HL-60 (cell line): ENCODE measurements around the gene HID1.
"Not testable (repeated sequence)": the region's sequence is repeated elsewhere in the genome, so short reads cannot be mapped to it uniquely, and the experiment has no call there.

Experiments
- DNase-seq, 2 experiments: peaks; one replicate each; pipeline ENCODE4 v3.0.0-alpha.2; 2010 to 2020; ENCODE audit warnings: low read depth in 1 of 2, low spot score in 1 of 2
- H3K27ac ChIP-seq: fragments of 250-450 bp; sonication (Bioruptor Pico); replicated peaks from 2 replicates; pipeline ENCODE4 v1.5.1; 2020; ENCODE audit warnings: mild to moderate bottlenecking, moderate library complexity
- H3K27me3 ChIP-seq: fragments of 250-450 bp; sonication (Bioruptor Pico); 2 replicates; pipeline ENCODE4 v1.5.1; 2021; ENCODE audit warnings: mild to moderate bottlenecking, moderate library complexity; ENCODE audit not compliant: insufficient read depth, poor library complexity, severe bottlenecking
- H3K4me3 ChIP-seq: replicated peaks from 2 replicates; pipeline ENCODE4 v1.5.1; 2011; ENCODE audit warnings: mild to moderate bottlenecking, control low read depth, low read length; ENCODE audit not compliant: insufficient read depth
- GABPA ChIP-seq: IDR thresholded peaks from 2 replicates; pipeline ENCODE4 v1.6.1; 2012; ENCODE audit warnings: low read depth
- POLR2AphosphoS5 ChIP-seq: IDR thresholded peaks from 2 replicates; pipeline ENCODE4 v1.6.1; 2012; ENCODE audit warnings: low read depth
- SPI1 ChIP-seq: IDR thresholded peaks from 2 replicates; pipeline ENCODE4 v1.6.1; 2012; ENCODE audit warnings: low read depth, mild to moderate bottlenecking, borderline replicate concordance
- TF ChIP-seq, protein P1 (sequence below): IDR thresholded peaks from one replicate; pipeline ENCODE4 v1.5.1; 2011; ENCODE audit warnings: low read length, control low read depth, inconsistent platforms; ENCODE audit not compliant: insufficient read depth
- TF ChIP-seq, protein P2 (sequence below): IDR thresholded peaks from 2 replicates; pipeline ENCODE4 v1.6.1; 2012; ENCODE audit warnings: low read depth; ENCODE audit not compliant: insufficient replicate concordance

Gene HID1

DNA sequence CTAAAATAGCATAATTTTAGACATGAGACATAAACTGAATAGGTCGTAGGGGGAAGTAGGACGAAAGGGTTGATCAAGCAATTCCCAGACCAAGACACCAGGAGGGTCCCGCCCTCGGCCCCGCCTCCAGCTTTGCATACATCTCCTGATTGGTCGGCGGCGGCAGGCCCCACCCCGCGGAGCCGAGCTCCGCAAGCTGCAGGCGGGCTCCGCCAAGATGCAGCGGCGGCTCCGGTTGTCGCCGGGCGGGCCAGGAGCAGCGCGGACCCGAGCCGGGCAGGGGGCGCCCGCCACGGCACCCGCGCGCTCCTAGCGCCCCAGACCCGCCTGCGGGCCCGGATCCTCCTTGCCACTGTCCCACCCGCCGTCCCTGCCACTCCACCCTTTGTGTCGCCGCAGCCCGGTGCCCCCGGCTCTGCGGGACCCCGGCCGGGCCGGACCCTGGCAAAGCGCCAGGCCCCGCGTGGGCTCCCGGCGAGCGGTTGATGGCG, 14.9 kb upstream of the HID1 start, which contains the start of gene CDR2L:
TSS of gene CDR2L (plus strand) at position 215 of the 491 bp plus-strand sequence. CDS start 412 bp downstream, outside the sequence.
- H3K4me3 ChIP-seq, result peak within 1 kb of the TSS; percentile 66
- peak; percentile 90 to 96 for DNase-seq
- TF ChIP-seq, protein P1, sequence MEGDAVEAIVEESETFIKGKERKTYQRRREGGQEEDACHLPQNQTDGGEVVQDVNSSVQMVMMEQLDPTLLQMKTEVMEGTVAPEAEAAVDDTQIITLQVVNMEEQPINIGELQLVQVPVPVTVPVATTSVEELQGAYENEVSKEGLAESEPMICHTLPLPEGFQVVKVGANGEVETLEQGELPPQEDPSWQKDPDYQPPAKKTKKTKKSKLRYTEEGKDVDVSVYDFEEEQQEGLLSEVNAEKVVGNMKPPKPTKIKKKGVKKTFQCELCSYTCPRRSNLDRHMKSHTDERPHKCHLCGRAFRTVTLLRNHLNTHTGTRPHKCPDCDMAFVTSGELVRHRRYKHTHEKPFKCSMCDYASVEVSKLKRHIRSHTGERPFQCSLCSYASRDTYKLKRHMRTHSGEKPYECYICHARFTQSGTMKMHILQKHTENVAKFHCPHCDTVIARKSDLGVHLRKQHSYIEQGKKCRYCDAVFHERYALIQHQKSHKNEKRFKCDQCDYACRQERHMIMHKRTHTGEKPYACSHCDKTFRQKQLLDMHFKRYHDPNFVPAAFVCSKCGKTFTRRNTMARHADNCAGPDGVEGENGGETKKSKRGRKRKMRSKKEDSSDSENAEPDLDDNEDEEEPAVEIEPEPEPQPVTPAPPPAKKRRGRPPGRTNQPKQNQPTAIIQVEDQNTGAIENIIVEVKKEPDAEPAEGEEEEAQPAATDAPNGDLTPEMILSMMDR, result no peak
- TF ChIP-seq, protein P2, sequence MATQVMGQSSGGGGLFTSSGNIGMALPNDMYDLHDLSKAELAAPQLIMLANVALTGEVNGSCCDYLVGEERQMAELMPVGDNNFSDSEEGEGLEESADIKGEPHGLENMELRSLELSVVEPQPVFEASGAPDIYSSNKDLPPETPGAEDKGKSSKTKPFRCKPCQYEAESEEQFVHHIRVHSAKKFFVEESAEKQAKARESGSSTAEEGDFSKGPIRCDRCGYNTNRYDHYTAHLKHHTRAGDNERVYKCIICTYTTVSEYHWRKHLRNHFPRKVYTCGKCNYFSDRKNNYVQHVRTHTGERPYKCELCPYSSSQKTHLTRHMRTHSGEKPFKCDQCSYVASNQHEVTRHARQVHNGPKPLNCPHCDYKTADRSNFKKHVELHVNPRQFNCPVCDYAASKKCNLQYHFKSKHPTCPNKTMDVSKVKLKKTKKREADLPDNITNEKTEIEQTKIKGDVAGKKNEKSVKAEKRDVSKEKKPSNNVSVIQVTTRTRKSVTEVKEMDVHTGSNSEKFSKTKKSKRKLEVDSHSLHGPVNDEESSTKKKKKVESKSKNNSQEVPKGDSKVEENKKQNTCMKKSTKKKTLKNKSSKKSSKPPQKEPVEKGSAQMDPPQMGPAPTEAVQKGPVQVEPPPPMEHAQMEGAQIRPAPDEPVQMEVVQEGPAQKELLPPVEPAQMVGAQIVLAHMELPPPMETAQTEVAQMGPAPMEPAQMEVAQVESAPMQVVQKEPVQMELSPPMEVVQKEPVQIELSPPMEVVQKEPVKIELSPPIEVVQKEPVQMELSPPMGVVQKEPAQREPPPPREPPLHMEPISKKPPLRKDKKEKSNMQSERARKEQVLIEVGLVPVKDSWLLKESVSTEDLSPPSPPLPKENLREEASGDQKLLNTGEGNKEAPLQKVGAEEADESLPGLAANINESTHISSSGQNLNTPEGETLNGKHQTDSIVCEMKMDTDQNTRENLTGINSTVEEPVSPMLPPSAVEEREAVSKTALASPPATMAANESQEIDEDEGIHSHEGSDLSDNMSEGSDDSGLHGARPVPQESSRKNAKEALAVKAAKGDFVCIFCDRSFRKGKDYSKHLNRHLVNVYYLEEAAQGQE, result no peak
- TF ChIP-seq GABPA (no peak), POLR2AphosphoS5 (no peak), SPI1 (no peak)
- H3K27ac ChIP-seq, result peak within 1 kb of the TSS; percentile 74
- no peaks in the 10 kb centered on the region for H3K27me3 ChIP-seq

DNA sequence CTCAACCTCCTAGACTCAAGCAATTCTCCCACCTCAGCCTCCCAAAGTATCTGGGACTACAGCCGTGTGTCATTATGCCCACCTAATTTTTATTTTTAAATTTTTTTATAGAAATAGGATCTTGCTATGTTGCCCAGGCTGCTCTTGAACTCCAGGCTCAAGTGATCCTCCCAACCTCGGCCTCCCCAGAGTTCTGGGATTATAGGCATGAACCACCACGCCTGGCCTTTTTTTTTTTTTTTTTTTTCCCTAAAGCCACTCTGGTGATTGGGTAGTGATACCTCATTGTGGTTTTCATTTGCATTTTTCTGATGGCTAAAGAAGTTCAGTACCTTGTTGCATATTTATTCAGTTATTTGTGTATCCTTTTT, 13.6 kb upstream of the HID1 start:
- no peak for DNase-seq
- TF ChIP-seq SPI1, result no peak
- TF ChIP-seq, protein P2, result no peak
- no peak for TF ChIP-seq POLR2AphosphoS5
- TF ChIP-seq, protein P1, result no peak
- no peak for TF ChIP-seq GABPA
- peak overlapping the region; percentile 74; the same call in 1 of the 2 replicates for H3K27ac ChIP-seq
- peaks cover under 1% of the 10 kb centered on the region for H3K27me3 ChIP-seq
- H3K4me3 ChIP-seq, result no peak overlapping the region

DNA sequence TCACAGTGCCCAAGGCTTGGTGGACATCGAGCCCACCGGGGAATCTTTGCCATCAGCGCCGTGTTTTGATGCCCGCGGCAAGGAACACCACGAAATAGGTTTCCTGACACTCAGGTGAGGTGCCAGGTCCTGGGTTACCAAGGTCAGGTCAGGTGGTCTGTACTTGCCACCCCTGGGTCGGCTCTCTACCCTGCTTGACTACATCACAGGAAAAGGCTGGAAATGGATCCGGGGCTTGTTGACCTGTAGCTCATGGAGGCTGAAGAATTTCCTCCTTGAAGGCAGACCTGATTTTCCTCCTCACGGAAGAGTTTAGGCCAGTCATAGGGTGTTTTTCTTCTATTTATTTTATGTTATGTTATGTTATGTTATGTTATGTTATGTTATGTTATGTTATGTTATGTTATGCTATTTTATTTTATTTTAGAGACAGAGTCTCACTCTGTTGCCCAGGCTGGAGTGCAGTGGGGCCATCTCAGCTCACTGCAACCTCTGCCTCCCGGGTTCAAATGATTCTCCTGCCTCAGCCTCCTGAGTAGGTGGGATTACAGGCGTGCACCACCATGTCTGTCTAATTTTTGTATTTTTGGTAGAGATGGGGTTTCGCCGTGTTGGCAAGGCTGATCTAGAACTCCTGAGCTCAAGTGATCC, 10.2 kb upstream of the HID1 start:
- not testable (repeated sequence) for DNase-seq, H3K27me3 ChIP-seq, H3K27ac ChIP-seq
- peak overlapping the region; percentile 37 for H3K4me3 ChIP-seq

DNA sequence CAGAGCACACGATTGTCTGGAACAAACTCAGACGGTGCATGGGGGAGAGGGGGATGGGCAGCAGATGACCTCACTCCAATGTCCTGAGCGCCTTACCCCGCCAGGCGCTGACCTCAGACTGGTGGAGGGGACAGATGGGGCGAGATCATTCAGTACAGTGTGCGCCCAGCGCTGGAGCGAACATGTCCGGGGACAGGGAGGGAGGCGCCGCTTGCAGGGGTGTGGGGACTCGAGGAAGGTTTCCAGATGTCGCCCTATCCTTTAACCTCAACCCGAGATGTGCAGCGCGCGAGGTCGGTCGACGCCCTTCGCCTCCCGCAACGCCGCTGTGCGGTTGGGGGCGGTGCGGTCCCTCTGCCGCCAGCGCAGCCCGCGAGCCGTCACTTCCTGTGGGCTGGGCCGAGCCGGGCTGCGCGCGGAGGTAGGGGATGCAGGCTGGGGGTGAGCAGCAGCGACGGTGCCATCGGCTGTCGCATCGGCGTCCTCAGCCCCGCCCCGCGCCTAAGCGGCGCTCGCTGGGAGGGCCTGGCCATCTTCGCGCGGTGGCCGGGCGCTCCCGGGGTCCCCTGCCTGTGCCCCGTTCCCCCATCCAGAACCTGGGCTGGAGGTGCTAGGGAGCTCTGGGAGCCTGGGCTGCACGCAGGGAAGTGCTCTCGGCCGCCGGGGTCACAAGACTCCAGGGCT, 9.6 kb upstream of the HID1 start:
- TF ChIP-seq SPI1 (no peak), GABPA (no peak), POLR2AphosphoS5 (no peak)
- TF ChIP-seq, protein P2, result no peak
- TF ChIP-seq, protein P1, result no peak
- Histone ChIP-seq H3K27ac (no peak overlapping the region), H3K27me3 (peaks cover 2% of the 10 kb centered on the region), H3K4me3 (peak overlapping the region; percentile 37)
- DNase-seq, result peak in 1 of 2 experiments; percentile 54
